K562 (cell line): Measurements from ENCODE around the gene ATF6B.

Experiments used
- ZKSCAN3 ChIP-seq: fragments of 250-450 bp; sonication (Bioruptor Pico); IDR thresholded peaks from 2 replicates; pipeline ENCODE4 v1.4.0; 2020
- TF ChIP-seq, protein P1 (sequence below): sonication (generic); formaldehyde crosslinking; IDR thresholded peaks from 2 replicates; pipeline ENCODE4 v1.9.0; 2022; ENCODE audit warnings: mild to moderate bottlenecking, missing genetic modification reagents
- TF ChIP-seq, protein P2 (sequence below), 3 experiments: IDR thresholded peaks in 2 of 3; conservative IDR thresholded peaks in 1 of 3; 2 replicates each; pipeline ENCODE4 v1.5.1; 2011 to 2012; ENCODE audit warnings: low read length in 3 of 3, mild to moderate bottlenecking in 3 of 3, control low read depth in 2 of 3, improper control_type of control experiment in 1 of 3, inconsistent platforms in 1 of 3, low read depth in 1 of 3, mixed read lengths in 1 of 3, moderate library complexity in 1 of 3; ENCODE audit not compliant: insufficient read depth in 2 of 3

DNA sequence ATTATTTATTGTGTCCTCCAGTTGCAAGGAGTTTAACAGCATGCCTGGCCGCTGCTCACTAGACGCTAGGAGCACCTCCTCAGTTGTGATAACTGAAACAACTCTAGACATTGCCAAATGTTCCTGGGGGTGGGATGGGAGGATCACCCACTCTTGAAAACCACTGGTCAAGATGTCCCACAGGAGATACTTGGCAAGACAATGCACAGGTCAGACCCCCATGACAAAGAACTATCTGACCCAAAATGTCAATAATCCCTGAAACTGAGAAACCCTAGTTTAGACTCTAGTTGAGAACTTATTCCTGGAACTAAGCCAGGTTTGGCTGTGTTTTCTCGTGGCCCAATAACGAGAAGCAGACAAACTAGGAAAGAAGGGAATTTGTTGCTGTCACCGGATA is 11.5 kb upstream of the ATF6B start:
- TF ChIP-seq, protein P1, sequence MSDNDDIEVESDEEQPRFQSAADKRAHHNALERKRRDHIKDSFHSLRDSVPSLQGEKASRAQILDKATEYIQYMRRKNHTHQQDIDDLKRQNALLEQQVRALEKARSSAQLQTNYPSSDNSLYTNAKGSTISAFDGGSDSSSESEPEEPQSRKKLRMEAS (CRISPR knock-in tag): no peak
- TF ChIP-seq, protein P2, sequence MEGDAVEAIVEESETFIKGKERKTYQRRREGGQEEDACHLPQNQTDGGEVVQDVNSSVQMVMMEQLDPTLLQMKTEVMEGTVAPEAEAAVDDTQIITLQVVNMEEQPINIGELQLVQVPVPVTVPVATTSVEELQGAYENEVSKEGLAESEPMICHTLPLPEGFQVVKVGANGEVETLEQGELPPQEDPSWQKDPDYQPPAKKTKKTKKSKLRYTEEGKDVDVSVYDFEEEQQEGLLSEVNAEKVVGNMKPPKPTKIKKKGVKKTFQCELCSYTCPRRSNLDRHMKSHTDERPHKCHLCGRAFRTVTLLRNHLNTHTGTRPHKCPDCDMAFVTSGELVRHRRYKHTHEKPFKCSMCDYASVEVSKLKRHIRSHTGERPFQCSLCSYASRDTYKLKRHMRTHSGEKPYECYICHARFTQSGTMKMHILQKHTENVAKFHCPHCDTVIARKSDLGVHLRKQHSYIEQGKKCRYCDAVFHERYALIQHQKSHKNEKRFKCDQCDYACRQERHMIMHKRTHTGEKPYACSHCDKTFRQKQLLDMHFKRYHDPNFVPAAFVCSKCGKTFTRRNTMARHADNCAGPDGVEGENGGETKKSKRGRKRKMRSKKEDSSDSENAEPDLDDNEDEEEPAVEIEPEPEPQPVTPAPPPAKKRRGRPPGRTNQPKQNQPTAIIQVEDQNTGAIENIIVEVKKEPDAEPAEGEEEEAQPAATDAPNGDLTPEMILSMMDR (IDR thresholded peaks at IDR 0.05 in 2 of 3, conservative IDR thresholded peaks at IDR 0.05 in 1 of 3; ENCODE audit: insufficient read depth in 2 of 3, low read depth in 1 of 3, low read length in 3 of 3): no peak
- no peak for TF ChIP-seq ZKSCAN3
